Stimulated activated CD8-positive, alpha-beta memory T cell treated with anti-CD3 and anti-CD28 coated beads, Interleukin-4, amount 100 ng/mL, for 24 hours (primary cell): ENCODE data around the gene FAM156A.
A peak's percentile ranks its signal among the peaks of the same experiment; 100 is the strongest.
"Not testable (repeated sequence)": the region's sequence is repeated elsewhere in the genome, so short reads cannot be mapped to it uniquely, and the experiment has no call there.

Source experiments
- DNase-seq: peaks from one replicate; pipeline ENCODE4 v3.0.0-alpha.2; 2020; ENCODE audit warnings: low read depth

Gene FAM156A

GRCh38 chrX:52966993-52967738 is 8.8 kb upstream of the FAM156A start:
- DNase-seq, result not testable (repeated sequence)

GRCh38 chrX:52958961-52959360 is 643 bp upstream of the FAM156A start:
- DNase-seq, result not testable (repeated sequence)

GRCh38 chrX:52949884-52950283 is 8.4 kb downstream of the FAM156A start:
- DNase-seq, result not testable (repeated sequence)

- not testable (repeated sequence) for DNase-seq
Observed at GRCh38 chrX:52949325-52949724, 9.0 kb downstream of the FAM156A start.

GRCh38 chrX:52948265-52948664 is 10.1 kb downstream of the FAM156A start:
- DNase-seq, result not testable (repeated sequence)

- not testable (repeated sequence) for DNase-seq
Observed at GRCh38 chrX:52947501-52947900, 10.8 kb downstream of the FAM156A start.

GRCh38 chrX:52945838-52946494 is 12.4 kb downstream of the FAM156A start:
- DNase-seq, result not testable (repeated sequence)

- not testable (repeated sequence) for DNase-seq
Observed at GRCh38 chrX:52941728-52942127, 16.6 kb downstream of the FAM156A start.

- not testable (repeated sequence) for DNase-seq
Observed at GRCh38 chrX:52940704-52941103, 17.6 kb downstream of the FAM156A start.

- not testable (repeated sequence) for DNase-seq
Observed at GRCh38 chrX:52935470-52935784, 22.9 kb downstream of the FAM156A start.

- peak; percentile 94 for DNase-seq
Observed at GRCh38 chrX:52934704-52935469, 23.4 kb downstream of the FAM156A start.

GRCh38 chrX:52933976-52934703 is 24.2 kb downstream of the FAM156A start:
- DNase-seq, result no peak

GRCh38 chrX:52933213-52933612 is 25.1 kb downstream of the FAM156A start:
- no peak for DNase-seq

- DNase-seq, result not testable (repeated sequence)
Observed at GRCh38 chrX:52930214-52930613, 28.1 kb downstream of the FAM156A start.

- DNase-seq, result no peak
Observed at GRCh38 chrX:52923781-52924241, 34.5 kb downstream of the FAM156A start.

GRCh38 chrX:52914704-52915103 is 43.6 kb downstream of the FAM156A start:
- DNase-seq, result not testable (repeated sequence)

- DNase-seq, result not testable (repeated sequence)
Observed at GRCh38 chrX:52913681-52914080, 44.6 kb downstream of the FAM156A start.

GRCh38 chrX:52909313-52909969 is 48.9 kb downstream of the FAM156A start:
- not testable (repeated sequence) for DNase-seq

- not testable (repeated sequence) for DNase-seq
Observed at GRCh38 chrX:52907900-52908299, 50.4 kb downstream of the FAM156A start.

GRCh38 chrX:52907137-52907536 is 51.2 kb downstream of the FAM156A start:
- DNase-seq, result not testable (repeated sequence)

- not testable (repeated sequence) for DNase-seq
Observed at GRCh38 chrX:52906072-52906471, 52.2 kb downstream of the FAM156A start.
